Neural cell (in vitro differentiated cells): ENCODE measurements around the gene RBM4B.

ENCODE experiments used
- CTCF ChIP-seq: fragments of 450-650 bp; IDR thresholded peaks from 2 replicates; pipeline ENCODE4 v1.5.1; 2014; ENCODE audit warnings: antibody characterized with exemption, mild to moderate bottlenecking, moderate library complexity; ENCODE audit not compliant: poor library complexity, severe bottlenecking
- EP300 ChIP-seq: fragments of 450-650 bp; conservative IDR thresholded peaks from 2 replicates; pipeline ENCODE4 v1.6.1; 2014; ENCODE audit warnings: antibody characterized with exemption, mild to moderate bottlenecking, moderate library complexity; ENCODE audit not compliant: poor library complexity, severe bottlenecking
- EZH2 ChIP-seq: fragments of 200-600, 300-800 bp; shearing (Covaris generic), sonication (generic); IDR thresholded peaks from 2 replicates; pipeline ENCODE4 v1.6.1; 2014; ENCODE audit warnings: antibody characterized with exemption, low read length, borderline replicate concordance, mild to moderate bottlenecking; ENCODE audit not compliant: insufficient read depth, poor library complexity, severe bottlenecking
- MXI1 ChIP-seq: fragments of 450-650 bp; conservative IDR thresholded peaks from 2 replicates; pipeline ENCODE4 v1.6.1; 2014; ENCODE audit warnings: antibody characterized with exemption, mild to moderate bottlenecking; ENCODE audit not compliant: poor library complexity, severe bottlenecking
- POLR2AphosphoS5 ChIP-seq: IDR thresholded peaks from 2 replicates; pipeline ENCODE4 v1.6.1; 2012
- RAD21 ChIP-seq: fragments of 450-650 bp; conservative IDR thresholded peaks from 2 replicates; pipeline ENCODE4 v1.6.1; 2014; ENCODE audit warnings: antibody characterized with exemption, mild to moderate bottlenecking, moderate library complexity
- SMC3 ChIP-seq: fragments of 450-650 bp; conservative IDR thresholded peaks from 2 replicates; pipeline ENCODE4 v1.6.1; 2014; ENCODE audit warnings: antibody characterized with exemption, mild to moderate bottlenecking, moderate library complexity; ENCODE audit not compliant: poor library complexity
- TAF1 ChIP-seq: IDR thresholded peaks from 2 replicates; pipeline ENCODE4 v1.6.1; 2012; ENCODE audit warnings: low read depth

- TF ChIP-seq CTCF, result no peak
- TF ChIP-seq EZH2, result no peak
- TF ChIP-seq RAD21, result no peak
- no peak for TF ChIP-seq MXI1
- no peak for TF ChIP-seq POLR2AphosphoS5
- TF ChIP-seq EP300, result no peak
- TF ChIP-seq SMC3, result no peak
- TF ChIP-seq TAF1, result no peak
These were observed 16.3 kb upstream of the RBM4B start for GRCh38 chr11:66694056-66694410.
